AG20443 (cell line): ENCODE measurements around the gene ZNF738.

ENCODE experiments used
- DNase-seq: peaks from one replicate; pipeline ENCODE4 v3.0.0; 2012; ENCODE audit warnings: low spot score, mixed read lengths

Gene ZNF738

GRCh38 chr19:21423057-21424041, 64.5 kb downstream of the ZNF738 start:
- DNase-seq, result no peak
